Kidney epithelial cell (primary cell): ENCODE data around the gene ALPG. TPM values are rescaled to one million over a fixed set of nuclear protein-coding genes. Genes with fewer than 3 reads are reported as not detected.
"Not testable (repeated sequence)": the region's sequence is repeated elsewhere in the genome, so short reads cannot be mapped to it uniquely, and the experiment has no call there.

Source experiments
- DNase-seq: peaks from one replicate; pipeline ENCODE4 v3.0.0-alpha.2; 2010; ENCODE audit warnings: low read depth
- H3K27me3 ChIP-seq: 2 replicates; pipeline ENCODE4 v1.6.0; 2011; ENCODE audit warnings: low read length; ENCODE audit not compliant: control insufficient read depth, insufficient read depth
- H3K36me3 ChIP-seq: 2 replicates; pipeline ENCODE4 v1.5.1; 2011; ENCODE audit warnings: low read length; ENCODE audit not compliant: control insufficient read depth, insufficient read depth
- H3K4me3 ChIP-seq: 2 replicates; pipeline ENCODE4 v1.5.1; 2011; ENCODE audit warnings: low read depth, mild to moderate bottlenecking, control low read depth, low read length
- CTCF ChIP-seq: IDR thresholded peaks from 2 replicates; pipeline ENCODE4 v1.5.1; 2011; ENCODE audit warnings: mild to moderate bottlenecking, moderate library complexity, low read length, control low read depth, inconsistent platforms; ENCODE audit not compliant: insufficient read depth, poor library complexity, severe bottlenecking
- total RNA-seq: library from RNA; depleted of rRNA; stranded (reverse); fragments of >200 nt; gene quantifications from 2 replicates; pipeline ENCODE4 v1.2.3, GENCODE V29; 2015

ALPG gene
- total RNA-seq, 1 donor from 2014 or later, result not detected

- Histone ChIP-seq H3K27me3 (peaks cover 2% of the 10 kb centered on the region), H3K36me3 (no peaks in the 10 kb centered on the region), H3K4me3 (no peak overlapping the region)
- no peak for TF ChIP-seq CTCF
- DNase-seq, result no peak
Measured at GRCh38 chr2:232431705-232432590, 25.3 kb downstream of the ALPG start.

- no peak for TF ChIP-seq CTCF
- H3K36me3 ChIP-seq, result no peaks in the 10 kb centered on the region
- no peak for DNase-seq
- H3K4me3 ChIP-seq, result no peak overlapping the region
- H3K27me3 ChIP-seq, result peaks cover 2% of the 10 kb centered on the region
Measured at GRCh38 chr2:232432598-232433184, 26.0 kb downstream of the ALPG start.

GRCh38 chr2:232433622-232434021, 27.0 kb downstream of the ALPG start:
- H3K4me3 ChIP-seq, H3K27me3 ChIP-seq, DNase-seq, H3K36me3 ChIP-seq: not testable (repeated sequence)

GRCh38 chr2:232434091-232434490, 27.4 kb downstream of the ALPG start:
- peaks cover 6% of the 10 kb centered on the region for H3K27me3 ChIP-seq
- no peaks in the 10 kb centered on the region for H3K36me3 ChIP-seq
- no peak for DNase-seq
- H3K4me3 ChIP-seq, result no peak overlapping the region
- TF ChIP-seq CTCF, result no peak

- no peak for TF ChIP-seq CTCF
- Histone ChIP-seq H3K27me3 (peaks cover 9% of the 10 kb centered on the region), H3K4me3 (no peak overlapping the region), H3K36me3 (no peaks in the 10 kb centered on the region)
- no peak for DNase-seq
Measured at GRCh38 chr2:232434563-232435374, 28.1 kb downstream of the ALPG start.

GRCh38 chr2:232435375-232435648, 28.7 kb downstream of the ALPG start:
- H3K36me3 ChIP-seq, result no peaks in the 10 kb centered on the region
- no peak overlapping the region for H3K4me3 ChIP-seq
- no peak for DNase-seq
- TF ChIP-seq CTCF, result no peak
- peaks cover 9% of the 10 kb centered on the region for H3K27me3 ChIP-seq
